ENCODE measurements around the gene PADI4.
"Not testable (repeated sequence)": the region's sequence is repeated elsewhere in the genome, so short reads cannot be mapped to it uniquely, and the experiment has no call there.

PADI4 gene

DNA sequence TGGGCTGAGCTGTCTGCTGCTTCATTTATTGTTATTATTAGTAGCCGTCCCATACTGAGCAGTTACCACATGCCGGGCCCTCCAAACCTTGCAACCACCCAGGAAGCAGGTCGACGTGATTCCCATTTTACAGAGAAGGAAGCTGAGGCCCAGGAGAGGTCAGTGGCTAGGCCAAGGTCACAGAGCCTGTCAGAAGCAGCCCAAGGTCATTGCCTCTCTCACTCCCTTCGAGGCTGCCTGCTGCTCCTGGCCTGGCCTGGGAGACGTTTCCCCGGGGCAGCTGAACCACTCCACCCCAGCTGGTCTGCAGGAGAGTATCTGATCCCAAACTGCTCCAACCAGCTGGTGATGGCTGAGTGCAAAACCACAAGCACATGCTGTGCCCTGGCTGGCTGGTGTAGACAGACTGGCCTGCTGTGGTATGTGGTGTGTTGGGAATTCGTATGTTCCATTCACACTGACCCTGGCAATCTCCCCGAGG lies 6.5 kb downstream of the PADI4 start:
- no peak for DNase-seq

DNA sequence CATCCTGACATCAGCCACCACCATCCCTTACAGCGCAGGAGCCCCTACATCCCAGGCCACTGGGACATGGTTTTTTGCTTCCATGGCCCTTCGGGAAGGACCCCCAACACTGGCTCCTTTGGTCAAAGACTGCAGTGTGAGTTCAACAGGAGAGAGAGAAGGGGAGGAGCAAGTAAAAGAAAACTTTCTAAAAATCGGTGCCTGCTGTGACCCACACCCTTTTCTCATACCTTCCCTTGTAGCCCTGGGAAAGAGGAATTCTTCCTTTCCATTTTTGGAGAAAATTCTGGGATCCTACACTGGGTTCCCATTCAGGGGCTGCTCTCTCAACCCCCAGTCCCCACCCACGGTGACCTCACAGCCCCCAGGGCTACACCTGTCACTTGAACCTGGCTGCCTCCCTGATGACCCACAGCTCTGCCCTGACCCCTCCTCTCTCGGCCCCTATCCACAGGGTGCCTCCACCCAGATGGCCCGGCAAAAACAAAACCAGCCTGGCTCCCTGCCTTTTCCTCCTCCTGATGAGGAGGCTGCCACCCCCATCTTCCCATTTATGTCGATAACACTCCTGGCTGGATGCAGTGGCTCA lies 7.6 kb downstream of the PADI4 start:
- no peak for DNase-seq

GRCh38 chr1:17316704-17317103 lies 8.7 kb downstream of the PADI4 start:
- no peak for DNase-seq

DNA sequence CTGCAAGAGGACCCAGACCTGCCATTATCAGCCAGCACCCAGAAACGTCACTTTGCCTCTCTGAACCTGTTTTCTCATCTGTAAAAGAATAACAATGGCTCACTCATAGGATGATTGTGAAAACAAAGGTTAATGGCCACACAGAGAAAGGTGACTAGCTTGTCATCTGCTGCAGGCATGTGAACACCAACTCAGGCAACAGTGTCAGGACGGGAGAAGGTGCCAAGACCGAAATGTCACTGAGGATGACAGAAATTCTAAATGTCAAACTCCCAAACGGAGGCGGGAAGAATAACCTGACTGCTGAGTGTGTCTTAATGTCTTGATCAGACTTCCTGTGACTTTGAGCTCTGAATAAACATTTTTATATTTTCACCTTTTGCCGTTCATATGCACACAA lies 10.3 kb downstream of the PADI4 start:
- DNase-seq, result no peak

DNA sequence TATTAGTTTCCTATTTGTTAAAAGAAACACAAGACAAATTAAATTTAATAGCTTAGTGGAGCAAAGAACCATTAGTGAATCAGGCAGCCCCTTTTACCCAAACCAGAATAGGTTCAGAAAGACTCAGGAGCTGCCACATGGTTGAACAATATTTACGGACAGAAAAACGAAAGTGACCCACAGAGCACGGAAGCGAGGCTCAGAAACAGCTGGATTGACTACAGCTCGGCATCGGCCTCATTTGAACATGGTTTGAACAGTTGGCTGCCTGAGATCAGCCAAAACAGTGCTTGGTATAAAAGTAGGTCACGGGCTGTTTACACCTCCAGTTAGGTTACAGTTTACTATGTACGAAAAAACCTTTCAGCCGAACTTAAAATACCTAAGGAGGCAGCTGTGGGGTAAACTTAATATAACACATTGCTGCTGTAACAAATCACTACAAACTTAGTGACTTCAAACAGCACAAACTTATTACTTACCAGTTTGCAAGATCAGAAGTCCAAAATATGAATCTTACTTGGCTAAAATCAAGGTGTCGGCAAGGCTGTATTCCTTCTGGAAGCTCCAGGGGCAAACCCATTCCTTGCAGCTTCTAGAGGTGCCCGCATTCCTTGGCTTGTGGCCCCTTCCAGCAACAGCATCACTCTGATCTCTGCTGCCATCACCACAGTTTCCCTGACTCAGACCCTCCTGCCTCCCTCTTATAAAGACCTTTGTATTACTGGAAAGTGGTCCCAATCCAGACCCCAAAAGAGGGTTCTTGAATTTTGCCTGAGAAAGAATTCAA lies 11.8 kb downstream of the PADI4 start:
- no peak for DNase-seq

GRCh38 chr1:17321857-17322390 lies 13.9 kb downstream of the PADI4 start:
- DNase-seq, result not testable (repeated sequence)

GRCh38 chr1:17328855-17329254 lies 20.9 kb downstream of the PADI4 start:
- no peak for DNase-seq

DNA sequence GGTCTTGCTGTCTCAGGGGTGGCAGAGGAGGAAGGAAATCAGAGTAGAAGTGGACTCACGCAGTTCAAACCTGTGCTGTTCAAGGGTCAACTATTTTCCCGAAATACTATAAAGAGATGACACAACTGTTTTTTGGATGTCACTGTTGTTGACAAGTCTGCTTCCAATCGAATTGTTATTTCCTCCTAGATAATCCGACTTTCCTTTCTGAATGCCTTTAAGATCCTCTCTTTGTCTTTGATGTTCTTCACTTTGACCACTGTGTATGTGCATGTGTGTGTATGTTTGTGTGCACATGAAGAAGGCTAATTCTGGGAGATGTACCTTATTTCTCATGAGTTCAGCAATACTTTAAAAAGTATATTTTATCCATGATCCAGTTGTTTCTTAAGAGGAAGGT lies 21.6 kb downstream of the PADI4 start:
- DNase-seq, result no peak

DNA sequence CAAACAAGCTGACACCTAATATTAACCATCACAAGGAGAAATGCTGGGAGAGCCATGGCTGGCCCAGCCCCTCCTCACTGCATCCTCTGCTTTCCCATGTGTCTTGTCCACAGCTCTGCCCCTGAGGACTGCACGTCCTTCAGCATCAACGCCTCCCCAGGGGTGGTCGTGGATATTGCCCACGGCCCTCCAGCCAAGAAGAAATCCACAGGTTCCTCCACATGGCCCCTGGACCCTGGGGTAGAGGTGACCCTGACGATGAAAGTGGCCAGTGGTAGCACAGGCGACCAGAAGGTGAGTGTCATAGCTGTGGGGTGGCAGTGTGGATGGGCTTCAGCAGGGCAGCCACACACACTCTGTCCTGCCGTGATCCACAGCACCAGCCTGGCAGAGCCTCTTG lies 22.9 kb downstream of the PADI4 start:
- DNase-seq, result no peak

- DNase-seq, result no peak
Measured at GRCh38 chr1:17333081-17333480, 25.1 kb downstream of the PADI4 start.

DNA sequence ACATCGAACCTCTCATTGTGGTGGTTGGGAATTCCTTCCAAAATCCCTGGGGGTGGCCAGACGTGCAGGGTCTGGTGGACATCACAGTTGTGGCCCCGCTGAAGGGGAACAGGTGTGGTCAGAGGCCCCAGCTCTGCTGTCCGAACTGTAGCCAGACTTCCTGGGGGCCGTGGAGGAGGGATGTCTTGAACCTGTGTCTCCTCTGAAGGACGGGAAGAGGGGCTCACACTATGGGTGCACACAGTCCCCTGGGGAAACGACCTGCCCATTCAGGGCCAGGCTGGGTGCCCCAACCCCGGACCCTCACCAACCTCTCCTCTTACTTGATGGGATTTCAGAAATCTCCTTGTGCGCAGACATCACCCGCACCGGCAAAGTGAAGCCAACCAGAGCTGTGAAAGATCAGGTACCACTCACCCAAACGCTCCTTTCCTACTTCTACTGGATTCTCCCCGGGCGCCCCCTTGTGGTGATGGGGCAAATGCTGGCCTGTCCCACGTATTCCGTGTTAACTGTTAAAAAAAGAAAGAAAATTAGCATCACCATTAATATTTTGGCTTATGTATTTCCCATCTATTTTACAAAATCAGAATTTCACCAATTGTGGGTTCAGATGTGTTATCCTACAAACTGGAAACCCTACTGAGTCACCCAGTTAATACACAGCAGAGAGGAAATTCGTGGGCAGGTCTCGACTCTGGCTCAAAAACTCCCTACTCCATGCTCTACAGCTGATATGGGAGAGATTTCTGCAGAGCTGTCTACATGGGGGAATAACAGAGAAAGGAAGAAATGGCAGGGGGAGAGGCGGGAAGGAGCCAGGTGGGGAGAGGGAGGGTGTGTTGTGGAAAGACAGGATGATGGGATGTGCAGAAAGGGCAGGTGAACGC lies 28.1 kb downstream of the PADI4 start:
- peak; percentile 67 for DNase-seq

DNA sequence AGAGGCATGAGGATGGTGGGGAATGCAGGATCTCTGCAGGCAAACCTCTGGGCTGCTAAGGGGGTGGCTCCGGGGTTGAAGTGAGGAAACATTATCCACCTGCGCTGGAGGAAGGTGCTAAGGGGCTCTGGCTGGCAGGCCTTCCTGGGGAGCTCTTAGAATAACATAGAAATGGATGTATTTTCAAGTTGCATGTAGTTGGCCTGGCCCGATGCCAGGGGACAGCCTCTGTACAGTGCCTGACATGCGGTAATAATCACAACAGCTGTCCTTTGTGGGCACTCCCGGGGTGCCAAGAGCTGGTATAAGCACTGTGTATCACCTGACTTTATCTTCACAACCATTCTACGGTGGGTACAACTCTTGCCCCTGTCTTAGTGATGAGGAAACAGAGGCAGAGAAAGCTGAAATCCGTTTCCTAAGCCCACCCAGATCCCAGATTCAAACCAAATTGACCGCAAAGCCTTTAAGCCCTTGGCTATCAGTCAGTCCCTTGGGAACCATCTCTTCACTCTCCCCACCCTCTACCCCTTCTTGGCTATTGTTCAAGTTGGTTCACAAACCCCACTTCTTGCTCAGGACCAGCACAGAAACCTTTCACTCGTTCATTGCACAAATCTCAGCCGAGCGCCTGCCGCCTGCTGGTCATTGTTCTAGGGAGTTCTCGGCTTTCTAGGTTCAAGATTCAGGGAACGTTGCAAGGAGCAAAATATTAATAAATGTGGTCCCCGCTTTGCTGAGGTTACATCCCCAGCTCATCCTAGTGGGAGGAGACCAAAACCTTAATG lies 30.9 kb downstream of the PADI4 start:
- DNase-seq, result no peak

DNA sequence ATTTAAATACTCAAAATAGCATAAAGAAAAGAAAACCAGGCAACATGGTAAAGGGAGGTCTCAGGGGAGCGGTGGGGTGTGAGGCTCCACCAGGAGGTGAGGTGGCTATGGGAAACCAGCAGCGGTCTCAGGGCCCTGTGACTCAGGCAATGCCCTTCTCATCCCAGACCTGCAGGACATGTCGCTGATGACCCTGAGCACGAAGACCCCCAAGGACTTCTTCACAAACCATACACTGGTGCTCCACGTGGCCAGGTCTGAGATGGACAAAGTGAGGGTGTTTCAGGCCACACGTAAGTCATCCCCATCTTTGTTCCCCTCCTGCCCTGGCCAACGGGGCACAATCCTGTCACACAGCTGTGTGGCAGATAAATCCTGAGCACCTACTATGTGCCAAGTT lies 31.5 kb downstream of the PADI4 start:
- DNase-seq, result no peak

GRCh38 chr1:17340358-17340757 lies 32.4 kb downstream of the PADI4 start:
- DNase-seq, result no peak

- no peak for DNase-seq
Measured at GRCh38 chr1:17342014-17342441, 34.0 kb downstream of the PADI4 start.

- not testable (repeated sequence) for DNase-seq
Measured at GRCh38 chr1:17345506-17345905, 37.5 kb downstream of the PADI4 start.

- DNase-seq, result no peak
Measured at GRCh38 chr1:17346046-17346789, 38.2 kb downstream of the PADI4 start.

DNA sequence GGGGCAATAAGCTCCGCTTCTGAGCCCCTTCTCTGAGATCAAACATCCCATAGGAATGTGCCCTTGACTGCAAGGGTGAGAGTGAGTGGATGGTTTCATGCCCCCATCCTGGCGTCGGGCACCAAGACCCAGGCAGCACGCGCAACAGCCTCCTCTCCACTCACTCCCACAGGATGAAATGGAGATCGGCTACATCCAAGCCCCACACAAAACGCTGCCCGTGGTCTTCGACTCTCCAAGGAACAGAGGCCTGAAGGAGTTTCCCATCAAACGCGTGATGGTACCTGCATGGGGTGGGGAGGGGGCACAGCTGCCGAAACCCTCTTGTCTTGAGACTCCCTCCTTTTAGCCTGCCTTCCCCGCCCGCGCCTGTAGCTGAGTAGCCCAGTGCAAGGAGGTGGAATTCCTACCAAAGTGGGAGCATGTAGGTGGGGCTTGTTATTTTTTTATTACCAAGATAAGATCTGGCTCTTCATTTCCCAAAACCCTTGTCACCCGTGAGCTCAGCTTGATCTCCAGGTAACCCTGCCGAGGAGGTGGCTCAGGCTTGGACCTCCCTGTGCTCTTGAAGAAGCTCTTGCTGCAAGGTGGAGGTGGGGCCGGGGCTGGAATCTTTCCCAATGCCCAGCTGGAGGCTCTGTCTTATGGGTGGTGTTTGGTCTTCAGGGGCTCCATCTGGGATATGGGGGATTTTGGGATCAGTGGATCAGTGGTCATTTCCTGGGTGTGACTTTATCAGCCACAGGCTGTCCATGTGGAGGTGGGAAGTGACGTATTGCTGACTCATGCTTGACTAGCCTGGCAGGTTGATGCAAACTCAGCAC lies 40.0 kb downstream of the PADI4 start:
- peak; percentile 10 for DNase-seq

DNA sequence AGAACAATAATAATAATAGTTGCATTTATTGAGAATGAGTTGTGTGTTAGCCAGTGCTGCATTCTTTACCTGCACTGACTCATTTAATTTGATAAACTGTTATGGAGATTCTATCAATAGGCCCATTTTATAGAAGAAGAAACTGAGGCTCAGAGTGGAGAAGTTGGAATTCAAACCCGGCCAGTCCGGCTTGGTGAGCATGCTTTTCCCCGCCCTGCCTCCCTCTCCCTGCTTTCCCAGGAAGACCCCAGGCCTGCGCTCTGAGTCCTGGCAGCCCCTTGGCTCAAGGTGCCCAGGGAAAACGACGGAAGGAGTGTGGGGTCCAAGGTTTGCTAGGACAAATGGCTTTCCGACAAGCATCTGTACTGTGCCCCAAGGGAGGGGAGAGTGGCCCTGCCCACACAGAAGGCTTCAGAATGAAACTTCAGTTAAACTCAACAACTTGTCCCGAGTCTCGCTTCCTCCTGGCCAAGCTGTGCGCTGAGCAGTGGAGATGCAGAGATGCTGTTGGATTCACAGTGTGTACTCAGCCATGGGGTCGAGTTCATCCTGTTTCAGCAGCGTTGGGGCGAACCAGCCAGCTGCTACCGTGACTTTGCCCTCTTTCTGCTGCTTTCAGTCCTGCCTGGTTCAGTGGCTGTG lies 40.7 kb downstream of the PADI4 start:
- no peak for DNase-seq

DNA sequence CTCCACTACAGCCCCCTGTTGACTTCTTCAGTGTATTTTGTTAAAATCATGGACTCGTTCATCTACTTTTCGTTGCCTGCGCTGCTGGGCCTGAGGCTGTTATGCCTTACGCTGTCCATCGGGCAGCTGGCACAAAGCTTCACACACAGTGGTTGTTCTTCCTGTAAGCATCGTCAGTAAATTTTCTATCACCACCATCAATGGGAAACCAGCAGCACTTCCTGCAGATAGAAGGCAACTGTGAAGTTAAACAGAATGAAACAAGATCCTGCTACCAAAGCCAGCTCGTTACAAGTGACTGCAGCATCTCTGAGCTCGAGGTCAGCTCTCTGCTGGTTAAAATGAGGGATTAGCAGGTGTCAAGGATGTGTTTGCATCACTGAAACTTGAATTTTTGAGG lies 42.1 kb downstream of the PADI4 start:
- no peak for DNase-seq

Data from hematopoietic multipotent progenitor cell treated with erythropoietin and hydrocortisone succinate and interleukin-3 and kit ligand, for 8 days (in vitro differentiated cells).